Ishikawa (cell line): ENCODE measurements around the gene RTN4R.

ENCODE experiments used
- EP300 ChIP-seq: IDR thresholded peaks from 2 replicates; pipeline ENCODE4 v1.6.1; 2012; ENCODE audit warnings: borderline replicate concordance
- MAX ChIP-seq: IDR thresholded peaks from 2 replicates; pipeline ENCODE4 v1.6.1; 2012
- NFIC ChIP-seq: IDR thresholded peaks from 2 replicates; pipeline ENCODE4 v1.6.1; 2012
- TAF1 ChIP-seq: IDR thresholded peaks from 2 replicates; pipeline ENCODE4 v1.6.1; 2012; ENCODE audit warnings: low read depth, mild to moderate bottlenecking
- TCF12 ChIP-seq: IDR thresholded peaks from 2 replicates; pipeline ENCODE4 v1.6.1; 2012; ENCODE audit warnings: low read depth
- TEAD4 ChIP-seq: IDR thresholded peaks from 2 replicates; pipeline ENCODE4 v1.6.1; 2012
- YY1 ChIP-seq: IDR thresholded peaks from 2 replicates; pipeline ENCODE4 v1.6.1; 2012; ENCODE audit warnings: low read depth
- TF ChIP-seq, protein P1 (sequence below): IDR thresholded peaks from 2 replicates; pipeline ENCODE4 v1.6.1; 2012; ENCODE audit warnings: low read depth, mild to moderate bottlenecking

DNA sequence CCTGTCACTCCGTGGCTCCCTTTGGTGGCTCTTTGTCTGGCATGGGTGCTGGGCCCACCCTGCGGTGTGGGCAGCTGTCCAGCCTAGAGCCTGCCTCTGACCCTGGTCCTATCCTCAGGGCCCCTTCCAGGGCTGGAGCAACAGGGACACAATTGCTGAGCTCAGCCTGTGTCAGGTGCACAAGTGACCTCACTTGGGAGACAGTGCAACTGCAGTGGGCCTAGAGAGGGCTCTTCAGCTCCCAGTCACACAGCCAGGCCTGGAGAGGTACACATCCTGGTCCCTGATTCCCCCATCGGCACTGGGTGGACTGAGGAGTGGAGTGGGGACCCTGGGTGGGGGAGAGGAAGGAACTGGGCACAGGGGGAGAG, 43.9 kb downstream of the RTN4R start:
- TF ChIP-seq TAF1 (no peak), EP300 (no peak), TCF12 (no peak), YY1 (no peak), TEAD4 (no peak), MAX (no peak), NFIC (no peak)
- TF ChIP-seq, protein P1, sequence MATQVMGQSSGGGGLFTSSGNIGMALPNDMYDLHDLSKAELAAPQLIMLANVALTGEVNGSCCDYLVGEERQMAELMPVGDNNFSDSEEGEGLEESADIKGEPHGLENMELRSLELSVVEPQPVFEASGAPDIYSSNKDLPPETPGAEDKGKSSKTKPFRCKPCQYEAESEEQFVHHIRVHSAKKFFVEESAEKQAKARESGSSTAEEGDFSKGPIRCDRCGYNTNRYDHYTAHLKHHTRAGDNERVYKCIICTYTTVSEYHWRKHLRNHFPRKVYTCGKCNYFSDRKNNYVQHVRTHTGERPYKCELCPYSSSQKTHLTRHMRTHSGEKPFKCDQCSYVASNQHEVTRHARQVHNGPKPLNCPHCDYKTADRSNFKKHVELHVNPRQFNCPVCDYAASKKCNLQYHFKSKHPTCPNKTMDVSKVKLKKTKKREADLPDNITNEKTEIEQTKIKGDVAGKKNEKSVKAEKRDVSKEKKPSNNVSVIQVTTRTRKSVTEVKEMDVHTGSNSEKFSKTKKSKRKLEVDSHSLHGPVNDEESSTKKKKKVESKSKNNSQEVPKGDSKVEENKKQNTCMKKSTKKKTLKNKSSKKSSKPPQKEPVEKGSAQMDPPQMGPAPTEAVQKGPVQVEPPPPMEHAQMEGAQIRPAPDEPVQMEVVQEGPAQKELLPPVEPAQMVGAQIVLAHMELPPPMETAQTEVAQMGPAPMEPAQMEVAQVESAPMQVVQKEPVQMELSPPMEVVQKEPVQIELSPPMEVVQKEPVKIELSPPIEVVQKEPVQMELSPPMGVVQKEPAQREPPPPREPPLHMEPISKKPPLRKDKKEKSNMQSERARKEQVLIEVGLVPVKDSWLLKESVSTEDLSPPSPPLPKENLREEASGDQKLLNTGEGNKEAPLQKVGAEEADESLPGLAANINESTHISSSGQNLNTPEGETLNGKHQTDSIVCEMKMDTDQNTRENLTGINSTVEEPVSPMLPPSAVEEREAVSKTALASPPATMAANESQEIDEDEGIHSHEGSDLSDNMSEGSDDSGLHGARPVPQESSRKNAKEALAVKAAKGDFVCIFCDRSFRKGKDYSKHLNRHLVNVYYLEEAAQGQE = no peak
